Mesendoderm (in vitro differentiated cells): Measurements from ENCODE around the gene TOB1.
"Not testable (repeated sequence)": the region's sequence is repeated elsewhere in the genome, so short reads cannot be mapped to it uniquely, and the experiment has no call there.

Experiments
- DNase-seq: peaks from one replicate; pipeline ENCODE4 v3.0.0; 2013
- H2AK5ac ChIP-seq: 2 replicates; pipeline ENCODE4 v1.6.1; 2013; ENCODE audit warnings: low read length, inconsistent platforms
- H2BK120ac ChIP-seq: 2 replicates; pipeline ENCODE4 v1.6.1; 2013; ENCODE audit warnings: low read depth, mild to moderate bottlenecking, low read length, moderate library complexity, mixed read lengths
- H2BK15ac ChIP-seq: replicated peaks from 2 replicates; pipeline ENCODE4 v1.6.1; 2013; ENCODE audit warnings: low read depth, mild to moderate bottlenecking, moderate library complexity
- H2BK5ac ChIP-seq: 2 replicates; pipeline ENCODE4 v1.6.1; 2013; ENCODE audit warnings: low read length, inconsistent platforms
- H3K18ac ChIP-seq: 2 replicates; pipeline ENCODE4 v1.6.1; 2013; ENCODE audit warnings: mild to moderate bottlenecking, low read length, mixed read lengths
- H3K23ac ChIP-seq: one replicate; pipeline ENCODE4 v1.6.1; 2013; ENCODE audit warnings: low read length
- H3K27ac ChIP-seq: 2 replicates; pipeline ENCODE4 v1.5.1; 2013; ENCODE audit warnings: low read depth, mild to moderate bottlenecking, inconsistent platforms, low read length, moderate library complexity
- H3K27me3 ChIP-seq: 2 replicates; pipeline ENCODE4 v1.6.1; 2013; ENCODE audit warnings: low read length, control low read depth, mild to moderate bottlenecking, inconsistent platforms; ENCODE audit not compliant: insufficient read depth, poor library complexity
- H3K36me3 ChIP-seq: 2 replicates; pipeline ENCODE4 v1.6.1; 2013; ENCODE audit warnings: low read length, inconsistent platforms; ENCODE audit not compliant: control insufficient read depth, insufficient read depth
- H3K4ac ChIP-seq: one replicate; pipeline ENCODE4 v1.6.1; 2013; ENCODE audit warnings: low read depth, mild to moderate bottlenecking, low read length, moderate library complexity
- H3K4me1 ChIP-seq: 2 replicates; pipeline ENCODE4 v1.6.1; 2013; ENCODE audit warnings: low read depth, low read length, inconsistent platforms; ENCODE audit not compliant: control insufficient read depth
- H3K4me2 ChIP-seq: 2 replicates; pipeline ENCODE4 v1.6.1; 2013; ENCODE audit warnings: low read length
- H3K4me3 ChIP-seq: 2 replicates; pipeline ENCODE4 v1.5.1; 2013; ENCODE audit warnings: mild to moderate bottlenecking, low read length
- H3K56ac ChIP-seq: one replicate; pipeline ENCODE4 v1.6.1; 2013; ENCODE audit warnings: low read length
- H3K79me1 ChIP-seq: 2 replicates; pipeline ENCODE4 v1.6.1; 2013; ENCODE audit warnings: low read length, inconsistent platforms
- H3K79me2 ChIP-seq: 2 replicates; pipeline ENCODE4 v1.6.1; 2013; ENCODE audit warnings: mild to moderate bottlenecking, low read length; ENCODE audit not compliant: control insufficient read depth, insufficient read depth
- H3K9ac ChIP-seq: 2 replicates; pipeline ENCODE4 v1.6.1; 2013; ENCODE audit warnings: low read length, inconsistent platforms
- H4K5ac ChIP-seq: one replicate; pipeline ENCODE4 v1.6.1; 2013; ENCODE audit warnings: low read length
- H4K8ac ChIP-seq: one replicate; pipeline ENCODE4 v1.6.1; 2013; ENCODE audit warnings: low read depth, mild to moderate bottlenecking, control low read depth, low read length, moderate library complexity
- WGBS: extraction: QIAGEN DNeasy Blood & Tissue Kit; methylation state at CpG from one replicate; pipeline ENCODE4 v1.1.7; 2013; ENCODE audit warnings: low lambda C conversion rate, missing lambda C conversion rate; ENCODE audit not compliant: insufficient coverage; ENCODE audit errors: extremely low coverage; 5-methylcytosine and 5-hydroxymethylcytosine counted together

The TOB1 gene

GRCh38 chr17:50899559-50900319, 33.6 kb upstream of the TOB1 start:
- no peak for DNase-seq
- Histone ChIP-seq H2BK5ac (no peak overlapping the region), H2BK120ac (no peak overlapping the region), H2AK5ac (no peak overlapping the region), H3K27me3 (no peaks in the 10 kb centered on the region), H3K23ac (no peak overlapping the region), H3K9ac (no peak overlapping the region), H4K8ac (no peak overlapping the region), H3K4me3 (no peak overlapping the region), H3K27ac (no peak overlapping the region), H3K79me1 (no peaks in the 10 kb centered on the region), H3K56ac (no peak overlapping the region), H3K18ac (no peak overlapping the region), H4K5ac (no peak overlapping the region), H3K4ac (no peak overlapping the region), H3K4me1 (no peaks in the 10 kb centered on the region), H3K79me2 (no peaks in the 10 kb centered on the region), H3K4me2 (no peak overlapping the region), H3K36me3 (no peaks in the 10 kb centered on the region), H2BK15ac (no peak overlapping the region)
- no CpG with 5 or more reads among the region's 17 CpGs for WGBS

DNA sequence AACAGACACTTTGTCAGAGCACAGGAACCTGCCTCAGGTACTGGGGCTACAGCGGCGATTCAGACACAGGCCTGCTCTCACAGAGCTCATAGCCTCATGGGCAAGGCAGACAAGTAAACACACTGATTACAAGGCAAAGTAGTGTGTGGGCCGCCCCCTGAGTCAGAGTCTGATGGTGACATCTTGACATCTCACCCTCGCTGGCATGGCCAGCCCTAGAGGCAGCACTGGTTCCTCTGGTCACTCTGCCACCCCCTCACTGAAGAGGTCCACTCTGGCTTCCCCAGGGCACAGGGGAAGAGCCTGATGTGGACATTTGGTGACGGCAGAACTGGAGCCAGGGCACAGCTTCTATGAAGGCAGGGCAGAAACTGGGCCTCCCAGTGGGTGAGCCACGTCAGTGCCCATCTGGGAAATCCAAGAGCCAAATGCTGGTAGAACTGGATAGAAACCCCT, 32.9 kb upstream of the TOB1 start:
- H3K9ac ChIP-seq = no peak overlapping the region
- no peak overlapping the region for H3K56ac ChIP-seq
- no peak overlapping the region for H3K18ac ChIP-seq
- no peaks in the 10 kb centered on the region for H3K27me3 ChIP-seq
- no CpG with 5 or more reads among the region's 6 CpGs for WGBS
- no peak overlapping the region for H2BK120ac ChIP-seq
- H3K27ac ChIP-seq = no peak overlapping the region
- no peak overlapping the region for H2BK5ac ChIP-seq
- H3K36me3 ChIP-seq = no peaks in the 10 kb centered on the region
- H2BK15ac ChIP-seq = no peak overlapping the region
- H3K4me2 ChIP-seq = no peak overlapping the region
- no peaks in the 10 kb centered on the region for H3K79me2 ChIP-seq
- no peak overlapping the region for H4K5ac ChIP-seq
- H3K4me1 ChIP-seq = no peaks in the 10 kb centered on the region
- H3K79me1 ChIP-seq = no peaks in the 10 kb centered on the region
- no peak overlapping the region for H4K8ac ChIP-seq
- H3K4me3 ChIP-seq = no peak overlapping the region
- no peak overlapping the region for H3K4ac ChIP-seq
- no peak overlapping the region for H2AK5ac ChIP-seq
- no peak for DNase-seq
- H3K23ac ChIP-seq = no peak overlapping the region

- DNase-seq = no peak
- no CpG with 5 or more reads among the region's 4 CpGs for WGBS
- Histone ChIP-seq H3K9ac (no peak overlapping the region), H3K4ac (no peak overlapping the region), H3K4me3 (no peak overlapping the region), H3K18ac (no peak overlapping the region), H4K8ac (no peak overlapping the region), H3K27me3 (no peaks in the 10 kb centered on the region), H2BK15ac (no peak overlapping the region), H3K36me3 (no peaks in the 10 kb centered on the region), H3K27ac (no peak overlapping the region), H3K79me2 (no peaks in the 10 kb centered on the region), H4K5ac (no peak overlapping the region), H3K79me1 (no peaks in the 10 kb centered on the region), H3K23ac (no peak overlapping the region), H2BK120ac (no peak overlapping the region), H2AK5ac (no peak overlapping the region), H3K4me2 (no peak overlapping the region), H2BK5ac (no peak overlapping the region), H3K56ac (no peak overlapping the region), H3K4me1 (no peaks in the 10 kb centered on the region)
Measured at GRCh38 chr17:50898369-50899004, 32.3 kb upstream of the TOB1 start.

GRCh38 chr17:50894513-50894912, 28.4 kb upstream of the TOB1 start:
- not testable (repeated sequence) for H3K18ac ChIP-seq, H3K9ac ChIP-seq, H3K23ac ChIP-seq, H3K4ac ChIP-seq, H2BK15ac ChIP-seq, H4K5ac ChIP-seq, H3K4me1 ChIP-seq, H3K27me3 ChIP-seq, H3K4me2 ChIP-seq, DNase-seq, H4K8ac ChIP-seq, H3K4me3 ChIP-seq, H2BK120ac ChIP-seq, H2BK5ac ChIP-seq, H2AK5ac ChIP-seq, H3K79me2 ChIP-seq, H3K56ac ChIP-seq, H3K79me1 ChIP-seq, H3K27ac ChIP-seq, H3K36me3 ChIP-seq
- WGBS = no CpG with 5 or more reads among the region's 4 CpGs

DNA sequence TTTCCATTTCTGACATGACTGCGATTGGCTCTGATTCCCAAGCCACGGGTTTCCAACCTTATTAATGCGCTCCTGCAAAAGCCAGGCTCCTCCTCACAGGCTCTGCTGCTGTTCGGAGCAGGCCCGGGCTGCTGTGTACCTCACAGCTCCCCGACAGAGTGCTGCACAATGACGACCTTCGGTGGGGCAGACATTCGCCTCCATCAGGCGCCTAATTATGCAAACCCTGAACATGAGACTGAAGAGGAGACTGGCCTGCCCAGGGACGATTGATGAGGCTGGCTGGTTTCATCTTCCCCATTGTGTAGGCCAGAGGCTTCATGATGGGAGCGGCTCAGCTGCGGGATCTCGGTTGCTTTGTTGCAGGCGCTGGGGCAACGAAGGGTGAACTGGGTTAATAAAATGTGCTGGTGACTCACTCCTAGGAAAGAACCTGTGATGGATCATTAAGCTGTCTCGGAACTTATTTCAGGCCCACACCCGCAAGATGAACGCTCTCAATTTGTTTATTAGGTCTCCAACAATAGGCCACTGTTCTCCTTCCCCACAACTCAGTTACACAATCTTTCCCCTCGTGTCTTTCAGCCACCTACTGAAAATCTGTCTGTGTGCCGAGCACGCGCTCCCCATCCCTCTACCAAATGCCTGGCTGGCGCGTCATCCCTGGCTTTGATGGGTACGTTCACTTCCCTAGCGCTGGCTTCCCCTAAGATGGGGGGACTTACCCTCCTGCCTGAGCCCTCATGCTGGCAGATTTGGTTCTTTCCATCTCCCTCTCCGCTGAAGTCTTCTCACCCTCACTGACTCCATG, 27.2 kb upstream of the TOB1 start:
- Histone ChIP-seq H3K79me1 (no peaks in the 10 kb centered on the region), H3K4ac (no peak overlapping the region), H3K56ac (no peak overlapping the region), H3K36me3 (no peaks in the 10 kb centered on the region), H3K23ac (no peak overlapping the region), H3K4me2 (no peak overlapping the region), H3K4me1 (peaks cover 5% of the 10 kb centered on the region), H3K18ac (no peak overlapping the region), H2BK5ac (no peak overlapping the region), H2AK5ac (no peak overlapping the region), H2BK120ac (no peak overlapping the region), H3K9ac (no peak overlapping the region), H3K79me2 (no peaks in the 10 kb centered on the region), H4K8ac (no peak overlapping the region), H3K27ac (no peak overlapping the region), H3K4me3 (no peak overlapping the region), H4K5ac (no peak overlapping the region), H2BK15ac (no peak overlapping the region), H3K27me3 (no peaks in the 10 kb centered on the region)
- DNase-seq = no peak
- no CpG with 5 or more reads among the region's 28 CpGs for WGBS
